Sigmoid colon (tissue), 4 donors: ENCODE data around the gene AVP.

ENCODE experiments used
- POLR2AphosphoS5 ChIP-seq, 4 donors: sonication (generic); formaldehyde crosslinking; IDR thresholded peaks; one replicate each; pipeline ENCODE4 v1.6.1; 2017; ENCODE audit warnings: antibody characterized with exemption in 4 of 4
- TF ChIP-seq, protein P1 (sequence below), 4 experiments: fragments of 450-650 bp in 3 of 4; fragments of 200-600 bp in 1 of 4; IDR thresholded peaks; one replicate each; pipeline ENCODE4 v1.5.1; 2016 to 2019; ENCODE audit warnings: antibody characterized with exemption in 4 of 4, mild to moderate bottlenecking in 3 of 4, moderate library complexity in 2 of 4

- TF ChIP-seq, protein P1, sequence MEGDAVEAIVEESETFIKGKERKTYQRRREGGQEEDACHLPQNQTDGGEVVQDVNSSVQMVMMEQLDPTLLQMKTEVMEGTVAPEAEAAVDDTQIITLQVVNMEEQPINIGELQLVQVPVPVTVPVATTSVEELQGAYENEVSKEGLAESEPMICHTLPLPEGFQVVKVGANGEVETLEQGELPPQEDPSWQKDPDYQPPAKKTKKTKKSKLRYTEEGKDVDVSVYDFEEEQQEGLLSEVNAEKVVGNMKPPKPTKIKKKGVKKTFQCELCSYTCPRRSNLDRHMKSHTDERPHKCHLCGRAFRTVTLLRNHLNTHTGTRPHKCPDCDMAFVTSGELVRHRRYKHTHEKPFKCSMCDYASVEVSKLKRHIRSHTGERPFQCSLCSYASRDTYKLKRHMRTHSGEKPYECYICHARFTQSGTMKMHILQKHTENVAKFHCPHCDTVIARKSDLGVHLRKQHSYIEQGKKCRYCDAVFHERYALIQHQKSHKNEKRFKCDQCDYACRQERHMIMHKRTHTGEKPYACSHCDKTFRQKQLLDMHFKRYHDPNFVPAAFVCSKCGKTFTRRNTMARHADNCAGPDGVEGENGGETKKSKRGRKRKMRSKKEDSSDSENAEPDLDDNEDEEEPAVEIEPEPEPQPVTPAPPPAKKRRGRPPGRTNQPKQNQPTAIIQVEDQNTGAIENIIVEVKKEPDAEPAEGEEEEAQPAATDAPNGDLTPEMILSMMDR (IDR thresholded peaks at IDR 0.05), result no peak
- TF ChIP-seq POLR2AphosphoS5 (IDR thresholded peaks at IDR 0.05), result no peak
These were observed 11.8 kb downstream of the AVP start for GRCh38 chr20:3072530-3073250.
